ENCODE data around the gene LENEP.
A peak's percentile ranks its signal among the peaks of the same experiment; 100 is the strongest.

Gene LENEP

GRCh38 chr1:154960446-154961136, 32.8 kb upstream of the LENEP start:
- DNase-seq (ENCODE audit: low read depth) = no peak

GRCh38 chr1:154961207-154962155, 31.9 kb upstream of the LENEP start, which contains the start of gene PYGO2:
PYGO2 (minus strand) TSS chr1:154961782; CDS start chr1:154961576, 206 bp downstream.
- DNase-seq (ENCODE audit: low read depth) = peak; percentile 70

- DNase-seq (ENCODE audit: low read depth) = no peak
These were observed 31.1 kb upstream of the LENEP start for GRCh38 chr1:154962156-154962749.

- DNase-seq (ENCODE audit: low read depth) = no peak
These were observed 30.5 kb upstream of the LENEP start for GRCh38 chr1:154962795-154963330.

DNA sequence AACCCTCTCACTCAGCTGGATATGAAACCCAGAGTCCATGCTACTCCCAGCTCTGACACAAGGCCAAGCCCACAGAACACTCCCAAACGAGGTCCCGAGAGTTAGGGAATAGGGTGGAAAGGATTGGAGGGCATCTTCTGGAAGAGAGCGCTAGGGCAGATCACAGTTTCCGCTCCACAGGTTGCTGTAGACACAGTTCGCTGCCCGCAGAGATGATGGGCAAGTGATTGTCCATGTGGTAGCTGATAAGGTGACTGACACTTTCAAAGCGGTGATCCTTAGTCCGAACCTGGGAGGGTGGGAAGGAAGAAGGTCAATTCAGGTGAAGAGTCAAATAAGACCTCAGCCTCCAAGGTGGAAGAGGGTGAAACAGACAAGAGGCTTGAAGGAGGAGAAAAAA, 29.7 kb upstream of the LENEP start:
- DNase-seq (ENCODE audit: low read depth) = no peak

DNA sequence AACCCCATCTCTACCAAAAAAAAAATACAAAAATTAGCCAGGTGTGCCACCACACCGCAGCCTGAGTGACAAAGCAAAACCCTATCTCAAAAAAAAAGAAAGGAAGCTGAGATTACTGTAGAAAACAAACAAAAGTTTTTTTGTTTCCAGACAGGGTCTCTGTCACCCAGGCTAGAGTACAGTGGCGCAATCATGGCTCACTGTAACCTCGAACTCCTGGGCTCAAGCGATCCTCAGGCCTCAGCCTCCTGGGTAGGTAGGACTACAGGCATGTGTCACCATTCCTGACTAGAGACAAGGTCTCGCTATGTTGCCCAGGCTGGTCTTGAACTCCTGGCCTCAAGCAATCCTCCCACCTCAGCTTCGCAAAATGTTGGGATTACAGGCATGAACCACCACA, 29.0 kb upstream of the LENEP start:
- DNase-seq (ENCODE audit: low read depth) = no peak

GRCh38 chr1:154966111-154966510, 27.3 kb upstream of the LENEP start:
- DNase-seq (ENCODE audit: low read depth) = no peak

GRCh38 chr1:154967331-154967950, 25.9 kb upstream of the LENEP start:
- no peak for DNase-seq (ENCODE audit: low read depth)

GRCh38 chr1:154968731-154969130, 24.7 kb upstream of the LENEP start:
- no peak for DNase-seq (ENCODE audit: low read depth)

DNA sequence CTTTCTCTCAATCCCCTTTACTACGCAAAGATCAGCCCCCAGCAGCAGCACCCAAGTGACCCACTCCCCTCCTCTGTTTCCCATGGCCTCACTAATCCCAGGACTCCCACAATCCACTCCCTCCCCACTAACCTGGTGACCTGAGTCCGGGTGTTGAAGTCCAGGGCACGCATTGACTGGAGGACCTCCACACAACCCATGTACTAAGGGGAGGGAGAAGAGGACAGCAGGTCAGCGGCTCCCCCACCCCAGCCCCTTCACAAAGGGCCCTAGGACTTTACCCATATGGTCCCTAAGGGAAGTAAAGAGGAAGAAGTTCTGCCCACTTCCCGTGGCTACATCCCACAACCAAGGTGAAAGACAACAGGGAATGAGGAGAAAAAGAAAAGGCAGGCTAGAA, 24.1 kb upstream of the LENEP start:
- no peak for DNase-seq (ENCODE audit: low read depth)

DNA sequence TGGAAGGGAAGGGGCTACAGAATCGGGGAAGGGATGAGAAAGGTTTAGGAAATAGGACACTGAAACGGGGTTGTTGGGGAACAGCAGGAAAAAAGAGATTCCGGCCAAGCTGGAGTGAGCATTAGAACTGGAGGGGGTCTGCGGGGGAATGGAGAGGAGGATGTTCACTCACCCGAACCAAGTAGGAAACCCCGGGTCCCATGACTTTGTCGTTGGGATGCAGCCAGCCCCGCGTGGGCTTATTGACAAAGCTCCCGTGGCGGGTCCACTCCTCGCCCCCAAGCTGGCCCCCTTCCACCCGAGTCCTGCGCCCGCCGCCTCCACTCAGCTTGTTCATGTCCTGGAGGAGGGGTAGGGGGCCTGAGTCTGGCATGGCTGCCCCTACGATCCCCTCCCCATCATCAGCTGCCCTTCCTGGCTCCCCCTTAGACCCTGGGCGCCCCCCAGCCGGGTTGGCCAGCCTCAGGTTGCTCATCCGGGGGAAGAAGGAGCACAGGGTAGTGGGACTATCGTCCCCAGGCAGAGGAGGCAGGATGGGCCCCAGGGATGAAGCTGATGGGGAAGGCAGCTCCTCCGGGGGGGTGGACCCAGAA, 23.4 kb upstream of the LENEP start:
- DNase-seq (ENCODE audit: low read depth) = no peak

- no peak for DNase-seq (ENCODE audit: low read depth)
These were observed 22.6 kb upstream of the LENEP start, which contains the start of gene SHC1 for GRCh38 chr1:154970631-154971340. SHC1 (minus strand) TSS chr1:154970747; CDS start chr1:154970526, 221 bp downstream.

DNA sequence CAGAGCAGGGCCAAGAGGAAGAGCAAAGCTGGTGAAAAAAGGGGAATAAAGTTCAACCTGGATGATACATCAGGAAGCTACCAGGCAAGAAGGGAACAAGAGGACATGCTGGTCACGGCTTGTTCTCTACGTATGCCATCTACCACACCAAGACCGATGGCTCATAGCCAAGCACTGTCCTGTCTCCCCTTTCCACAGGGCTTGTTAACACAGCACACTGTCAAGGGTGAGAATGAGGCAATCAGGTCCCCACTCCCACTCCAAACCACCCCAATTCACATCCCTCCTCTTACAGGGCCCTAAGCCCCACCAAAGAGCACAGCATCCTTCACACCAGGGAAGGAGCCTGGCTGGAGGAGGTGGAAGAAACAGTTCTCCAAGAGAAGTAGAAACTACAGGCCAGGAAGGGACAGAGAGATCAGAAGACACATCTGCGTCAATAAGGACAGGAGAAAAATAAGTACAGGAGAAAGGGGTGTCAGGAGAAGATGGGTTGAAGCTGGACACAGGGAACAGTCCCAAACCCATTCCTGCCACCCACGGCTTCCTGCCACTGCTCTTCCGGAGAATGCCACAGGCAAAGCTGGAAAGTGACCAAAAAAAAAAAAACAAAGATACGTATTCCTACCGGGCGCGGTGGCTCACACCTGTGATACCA, 21.9 kb upstream of the LENEP start:
- DNase-seq (ENCODE audit: low read depth) = no peak

DNA sequence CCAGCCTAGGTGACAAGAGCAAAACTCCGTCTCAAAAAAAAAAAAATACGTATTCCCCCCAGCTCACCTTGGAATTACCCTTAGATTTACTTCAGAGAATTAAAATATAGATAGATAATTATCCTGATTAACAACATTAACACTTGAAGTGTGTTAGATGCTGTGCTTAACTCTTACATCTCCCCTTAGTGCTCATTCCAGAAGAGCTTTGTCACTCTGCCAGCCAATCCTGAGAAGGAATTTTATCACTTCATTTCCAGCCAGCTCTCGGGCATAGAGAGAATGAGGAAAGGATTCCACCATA, 21.2 kb upstream of the LENEP start:
- DNase-seq (ENCODE audit: low read depth) = no peak

DNA sequence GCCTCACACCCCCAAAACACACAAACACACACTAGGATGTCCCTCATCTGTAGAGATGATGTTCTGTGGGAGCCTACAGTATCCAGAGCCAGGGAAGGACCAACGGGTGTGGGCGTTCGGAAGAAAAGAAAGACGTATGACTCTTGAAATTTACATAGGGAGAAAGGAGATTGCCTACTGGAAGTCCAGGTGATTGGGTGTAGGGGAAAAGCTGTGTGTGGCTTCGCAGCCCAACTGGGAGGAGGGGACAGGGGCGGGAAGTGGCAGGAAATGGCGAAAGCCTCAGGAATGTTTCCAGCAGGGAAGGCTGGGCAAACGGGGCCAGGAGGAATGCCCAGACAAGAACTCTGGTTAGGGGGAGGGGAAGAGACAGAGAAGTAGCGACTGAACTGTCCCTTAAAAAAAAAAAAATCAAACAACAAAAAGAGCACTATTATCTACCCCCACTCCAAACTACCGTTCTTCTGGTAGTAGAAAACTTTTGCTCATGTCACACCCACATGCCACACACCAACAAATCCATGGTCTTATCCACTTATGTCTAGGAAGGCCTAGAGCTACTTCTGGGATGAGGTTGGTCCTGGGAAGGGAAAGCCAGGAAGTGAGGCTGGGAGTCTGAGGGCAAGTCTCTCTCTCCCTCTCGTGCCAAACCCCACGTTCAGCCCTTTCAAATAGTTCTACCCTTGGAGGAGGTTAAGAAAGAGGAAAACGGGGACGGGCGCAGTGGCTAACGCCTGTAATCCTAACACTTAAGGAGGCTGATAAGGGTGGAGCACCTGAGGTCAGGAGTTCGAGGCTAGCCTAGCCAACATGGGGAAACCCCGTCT, 20.7 kb upstream of the LENEP start:
- no peak for DNase-seq (ENCODE audit: low read depth)

GRCh38 chr1:154973344-154974101, 19.9 kb upstream of the LENEP start:
- peak; percentile 87 for DNase-seq (ENCODE audit: low read depth)

DNA sequence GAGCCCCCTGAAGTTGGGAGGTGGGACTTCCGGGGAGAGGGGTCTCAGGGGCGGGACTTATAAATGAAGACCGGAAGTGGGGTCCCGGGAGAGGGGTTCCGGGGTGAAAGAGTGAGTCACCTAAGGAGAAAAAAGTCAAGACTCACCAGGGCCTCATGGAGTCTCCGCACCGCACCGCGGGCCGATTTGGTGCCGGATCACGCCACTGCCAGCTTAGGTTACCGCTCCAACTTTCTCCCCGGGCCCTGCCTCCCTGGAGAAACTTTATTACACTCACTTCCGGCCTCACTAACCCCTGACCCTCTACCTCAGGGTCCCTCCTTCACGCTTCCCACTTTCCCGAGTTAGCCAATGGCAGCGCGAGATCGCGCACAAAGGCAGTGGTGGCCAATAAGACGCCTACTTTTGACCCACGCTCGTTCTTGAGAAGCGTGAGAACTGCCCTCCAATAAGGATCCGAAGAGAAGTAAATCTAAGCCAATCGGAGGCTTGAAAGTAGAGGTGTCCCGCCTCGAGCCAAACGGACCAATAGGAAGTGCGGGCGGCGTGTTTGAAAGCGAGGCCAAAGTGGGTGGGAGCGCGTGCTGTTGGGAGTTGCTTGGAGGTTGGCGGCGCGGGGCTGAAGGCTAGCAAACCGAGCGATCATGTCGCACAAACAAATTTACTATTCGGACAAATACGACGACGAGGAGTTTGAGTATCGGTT, 19.1 kb upstream of the LENEP start, which contains the start of gene CKS1B:
Gene CKS1B (plus strand): TSS at position 580 of the 706 bp plus-strand sequence. CDS start 65 bp downstream, at position 645.
- peak; percentile 88 for DNase-seq (ENCODE audit: low read depth)

GRCh38 chr1:154974808-154975408, 18.5 kb upstream of the LENEP start:
- DNase-seq (ENCODE audit: low read depth) = peak; percentile 92

Measured in activated gamma-delta T cell treated with anti-CD3 and anti-CD28 coated beads, Interleukin-2, amount 50 U/mL, for 16 hours (primary cell).